M059J (cell line): ENCODE measurements around the gene DLG5. TPM values are rescaled to one million over a fixed set of nuclear protein-coding genes. Genes with fewer than 3 reads are reported as not detected.
A peak's percentile ranks its signal among the peaks of the same experiment; 100 is the strongest.

ENCODE experiments used
- DNase-seq: peaks from one replicate; pipeline ENCODE4 v3.0.0-alpha.2; 2012; ENCODE audit warnings: low read depth
- total RNA-seq: library from RNA; depleted of rRNA; stranded (reverse); fragments of >200 nt; shearing (Covaris generic); gene quantifications from 2 replicates; pipeline ENCODE4 v1.2.3, GENCODE V29; 2014; rRNA removed

The DLG5 gene
- total RNA-seq: 10.4 and 19.5 TPM in 2 replicates

- peak; percentile 60 for DNase-seq
Observed at GRCh38 chr10:77926566-77927401, at the start of gene DLG5. TSS of gene DLG5 (minus strand) at chr10:77926755. CDS start at chr10:77926520, 235 bp downstream.

DNA sequence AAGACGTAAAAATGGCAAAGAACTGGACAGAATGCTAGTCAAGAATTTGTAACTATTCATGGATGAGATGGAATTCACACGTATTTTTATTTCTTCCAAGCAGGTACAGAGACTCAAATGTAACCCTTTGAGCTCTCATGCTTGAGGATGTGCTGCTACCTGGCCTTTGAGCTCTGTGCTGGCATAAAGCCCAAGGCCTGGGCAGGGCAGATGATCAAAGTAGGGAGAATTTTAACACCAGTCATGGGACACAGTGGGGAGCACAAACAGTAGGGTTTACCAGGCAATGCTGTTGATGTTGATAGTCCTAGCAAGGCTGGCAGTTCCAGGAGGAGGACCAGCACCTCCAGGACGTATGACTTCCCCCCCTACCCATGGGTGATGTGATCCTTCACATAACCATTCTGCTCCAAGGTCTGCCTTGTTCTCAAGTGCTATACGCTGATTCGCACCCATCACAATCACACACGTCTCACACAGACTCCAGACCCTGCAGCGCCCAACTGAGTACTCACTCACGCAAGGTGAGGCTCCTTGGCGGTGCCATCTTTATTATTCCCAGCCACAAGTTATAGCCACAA is 48.6 kb upstream of the DLG5 start:
- no peak for DNase-seq

GRCh38 chr10:77974396-77975074 is 48.0 kb upstream of the DLG5 start:
- peak; percentile 31 for DNase-seq

DNA sequence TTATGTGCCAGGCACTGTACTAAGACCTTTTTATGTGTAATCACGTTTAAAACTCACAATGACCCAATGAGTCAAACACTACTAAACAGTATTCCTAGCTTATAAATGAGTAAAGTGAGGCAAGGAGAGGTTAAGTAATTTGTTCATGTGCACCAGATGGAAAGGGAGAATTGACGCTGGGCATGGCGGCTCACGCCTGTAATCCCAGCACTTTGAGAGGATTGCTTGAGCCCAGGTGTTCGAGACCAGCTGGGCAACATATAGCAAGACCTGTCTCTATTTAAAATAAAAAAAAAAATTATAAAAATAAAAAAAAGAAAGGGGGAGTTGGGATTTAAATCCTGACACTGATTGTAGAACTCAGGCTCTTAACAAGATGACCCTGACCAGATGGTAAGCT is 46.7 kb upstream of the DLG5 start:
- DNase-seq: no peak

DNA sequence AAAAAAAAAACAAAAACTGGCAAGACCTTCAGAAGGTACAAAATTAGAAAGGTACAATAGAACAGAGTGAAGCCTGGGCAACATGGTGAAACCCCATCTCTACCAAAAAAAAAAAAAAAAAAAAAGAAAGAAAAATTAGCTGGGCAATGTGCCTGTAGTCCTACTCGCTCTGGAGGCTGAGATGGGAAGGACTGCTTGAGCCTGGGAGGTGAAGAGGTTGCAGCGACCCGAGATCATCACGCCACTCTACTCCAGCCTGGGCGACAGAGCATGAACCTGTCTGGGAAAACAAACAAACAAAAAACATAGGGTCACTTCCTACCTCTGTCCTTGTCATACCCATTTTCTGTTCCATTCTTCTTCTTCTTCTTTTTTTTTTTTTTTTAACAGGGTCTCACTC is 45.6 kb upstream of the DLG5 start:
- no peak for DNase-seq

DNA sequence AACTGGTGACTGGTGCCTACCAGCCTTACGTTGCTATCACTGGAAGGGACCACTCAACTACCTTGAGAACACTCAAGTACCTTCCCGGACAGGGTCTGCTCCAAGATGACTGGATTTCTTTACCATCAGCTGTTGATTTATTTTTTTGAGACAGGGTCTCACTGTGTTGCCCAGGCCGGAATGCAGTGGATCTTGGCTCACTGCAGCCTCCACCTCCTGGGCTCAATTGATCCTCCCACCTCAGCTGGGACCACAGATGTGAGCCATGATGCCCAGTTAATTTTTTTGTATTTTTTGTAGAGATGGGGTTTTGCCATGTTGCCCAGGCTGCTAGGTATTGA is 45.2 kb upstream of the DLG5 start:
- no peak for DNase-seq

GRCh38 chr10:77970869-77971803 is 44.6 kb upstream of the DLG5 start:
- peak; percentile 94 for DNase-seq

DNA sequence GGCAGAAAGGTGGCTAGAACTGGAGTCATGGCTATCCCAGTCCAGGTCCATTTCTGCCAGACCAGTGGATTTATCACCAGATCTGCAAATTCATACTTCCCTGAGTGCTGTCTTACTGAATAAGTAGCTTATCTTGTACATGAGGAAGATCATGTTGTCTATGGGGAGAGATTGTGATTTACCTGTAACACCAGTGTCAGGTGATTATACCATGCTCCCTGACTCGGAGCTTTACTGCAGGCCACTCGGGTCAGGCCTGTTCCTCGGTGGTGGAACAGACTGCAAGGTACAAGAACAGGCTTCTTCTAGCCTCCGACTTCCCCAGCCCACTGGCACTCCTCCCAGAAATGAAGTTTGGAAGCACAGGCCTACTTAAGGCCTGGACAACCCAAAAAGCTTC is 42.6 kb upstream of the DLG5 start:
- no peak for DNase-seq

DNA sequence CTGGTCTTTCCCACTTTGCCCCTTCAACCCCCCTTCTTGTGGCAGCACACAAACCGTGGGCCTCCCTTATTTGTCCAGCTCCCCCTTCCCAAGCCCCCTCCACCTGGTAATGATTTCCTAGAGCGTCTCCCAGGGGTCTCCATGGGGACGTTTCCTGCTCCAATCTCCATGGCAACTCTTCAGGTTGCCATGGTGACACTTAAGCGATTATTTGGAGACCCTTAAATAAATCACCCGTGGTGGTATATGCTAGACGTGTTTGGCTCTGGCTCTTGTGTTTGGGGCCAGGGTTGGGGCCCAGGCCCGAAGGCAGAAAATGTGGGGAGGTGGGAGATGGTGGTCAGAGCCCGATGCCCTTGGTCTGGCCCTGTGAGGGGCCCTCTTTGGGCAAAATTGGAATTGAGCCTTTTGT is 41.1 kb upstream of the DLG5 start:
- no peak for DNase-seq

GRCh38 chr10:77965294-77965693 is 38.7 kb upstream of the DLG5 start:
- DNase-seq: peak; percentile 50

- no peak for DNase-seq
Observed at GRCh38 chr10:77964811-77965210, 38.3 kb upstream of the DLG5 start.

GRCh38 chr10:77963901-77964300 is 37.3 kb upstream of the DLG5 start:
- no peak for DNase-seq

DNA sequence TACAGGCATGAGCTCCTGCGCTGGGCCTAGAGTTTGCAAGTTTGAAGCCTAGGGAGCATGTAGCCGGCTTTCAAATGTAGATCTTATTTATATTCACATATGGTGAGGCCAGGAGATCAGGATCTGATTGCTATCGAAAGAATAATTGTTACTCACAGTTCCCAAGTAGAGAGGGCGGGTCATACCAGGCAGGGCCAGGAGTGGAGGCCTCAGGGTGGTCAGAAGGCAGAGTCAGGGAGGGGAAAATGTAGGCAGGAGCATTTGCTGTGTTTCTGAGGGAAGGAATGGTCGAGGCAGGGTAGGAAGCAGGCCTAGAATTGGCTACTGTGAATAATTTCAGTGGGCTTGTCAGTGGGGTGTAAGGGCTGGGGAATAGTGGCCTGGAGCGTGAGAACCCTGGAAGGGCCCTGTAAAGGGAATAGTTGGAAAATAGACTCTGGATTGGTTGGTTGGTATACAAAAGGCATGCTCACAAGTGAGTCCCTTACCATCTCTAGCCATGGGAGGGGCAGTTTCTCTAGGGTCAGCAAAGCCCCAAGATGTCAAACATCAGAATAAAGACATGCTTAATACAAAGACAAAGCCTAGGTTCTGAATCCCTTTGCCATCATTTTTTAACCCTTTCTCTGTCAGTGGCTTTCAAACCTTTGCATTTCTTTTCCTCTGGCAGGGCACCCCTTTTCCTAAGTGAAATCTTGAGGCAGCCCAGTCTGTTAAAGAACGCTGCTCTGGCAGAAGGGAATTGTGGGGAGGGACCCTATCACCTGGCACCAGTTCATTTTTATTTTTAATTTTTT is 36.0 kb upstream of the DLG5 start:
- no peak for DNase-seq

DNA sequence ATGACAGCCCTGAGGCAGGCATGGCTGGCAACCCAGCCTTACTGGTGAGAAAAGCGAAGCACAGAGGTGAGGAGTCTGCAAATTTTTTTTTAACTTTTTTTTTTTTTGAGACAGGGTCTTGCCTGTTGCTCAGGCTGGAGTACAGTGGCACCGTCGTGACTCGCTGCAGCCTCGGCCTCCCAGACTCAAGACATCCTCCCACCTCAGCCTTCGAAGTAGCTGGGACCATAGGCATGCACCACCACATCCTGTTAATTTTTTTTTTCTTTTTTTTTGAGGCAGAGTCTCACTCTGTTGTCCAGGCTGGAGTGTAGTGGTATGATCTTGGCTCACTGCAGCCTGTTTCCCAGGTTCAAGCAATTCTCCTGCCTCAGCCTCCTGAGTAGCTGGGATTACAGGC is 35.1 kb upstream of the DLG5 start:
- DNase-seq: no peak

- no peak for DNase-seq
Observed at GRCh38 chr10:77960829-77961329, 34.3 kb upstream of the DLG5 start.

- no peak for DNase-seq
Observed at GRCh38 chr10:77959887-77960455, 33.4 kb upstream of the DLG5 start.

DNA sequence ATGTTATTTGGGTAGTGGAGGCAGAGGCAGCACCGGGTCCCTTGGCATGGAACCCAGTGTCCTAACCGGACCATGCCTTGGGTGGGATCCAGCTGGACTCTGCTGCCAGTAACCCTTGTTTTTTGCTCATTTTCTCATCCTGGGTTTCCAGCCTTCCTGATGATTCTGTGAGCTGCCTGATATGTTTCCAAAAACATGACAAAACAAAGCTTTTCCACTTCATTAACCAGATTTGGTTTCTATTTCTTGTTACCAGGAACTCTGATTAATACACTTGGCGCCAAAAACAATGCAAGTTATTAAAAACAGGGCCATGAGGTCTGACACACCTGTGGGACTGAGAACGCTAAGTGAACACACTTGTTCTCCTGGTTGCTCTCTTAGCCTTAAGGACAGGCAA is 32.8 kb upstream of the DLG5 start:
- DNase-seq: peak; percentile 16

- DNase-seq: no peak
Observed at GRCh38 chr10:77955136-77955535, 28.6 kb upstream of the DLG5 start.

DNA sequence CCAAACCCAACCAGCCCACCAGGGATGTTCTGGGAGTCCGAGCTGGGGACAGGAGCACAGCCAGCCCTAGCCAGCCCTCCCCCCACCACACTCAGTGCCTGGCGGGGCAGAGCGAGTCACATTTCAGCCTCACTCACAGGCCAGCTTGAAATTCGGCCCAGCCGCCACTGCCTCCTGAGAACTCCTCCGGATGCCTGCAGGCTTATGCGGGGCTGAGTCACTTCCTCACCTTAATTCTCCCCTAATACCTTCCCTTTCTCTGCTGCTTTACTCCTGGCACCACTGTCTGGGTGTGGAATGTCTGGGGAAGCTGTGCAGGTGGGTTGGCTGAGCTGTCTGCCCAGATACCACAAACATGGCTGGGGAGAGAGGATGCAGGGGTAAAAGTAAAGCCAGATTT is 22.6 kb upstream of the DLG5 start:
- DNase-seq: peak; percentile 95

GRCh38 chr10:77946084-77946483 is 19.5 kb upstream of the DLG5 start:
- DNase-seq: peak; percentile 24
